K562 (cell line): ENCODE results near the gene ZNF148. TPM values are rescaled to one million over a fixed set of nuclear protein-coding genes. Genes with fewer than 3 reads are reported as not detected.

Experiments used
- ATAC-seq: fragments of 200-7000 bp; cut with Tn5 transposase; 3 replicates; pipeline ENCODE4 v1.9.1; 2020; ENCODE audit warnings: moderate library complexity
- BruUV-seq: library from RNA; stranded (reverse); fragments of 400-500 nt; replicated peaks from 2 replicates; lab custom pipeline; 2021; lab: Mats Ljungman, UMichigan
- CTCF ChIA-PET: fragments of 300-600 bp; formaldehyde crosslinking; extraction: SDS; loops from one replicate; lab custom pipeline; 2021; ENCODE audit warnings: low intra/inter-chr PET ratio; lab: Yijun Ruan, JAX
- POLR2A ChIA-PET: fragments of 300-600, 350-650 bp; sonication (Branson Sonifier 250); formaldehyde crosslinking; extraction: SDS; loops from one replicate; lab custom pipeline; 2021; ENCODE audit warnings: antibody characterized with exemption, inconsistent platforms; lab: Yijun Ruan, JAX
- DNase-seq, 4 experiments: peaks; one replicate each; pipeline versions ENCODE4 v3.0.0 to v3.0.0-alpha.2; 2011 to 2018; ENCODE audit warnings: low spot score in 3 of 4, mixed read lengths in 3 of 4; ENCODE audit errors: extremely low read depth in 1 of 4
- FAIRE-seq: peaks from 2 replicates; lab custom pipeline; 2011; peaks lifted over from hg19 to GRCh38; lab: Jason Lieb, UNC
- H2AFZ ChIP-seq: 2 replicates; pipeline ENCODE4 v1.6.0; 2011; ENCODE audit warnings: low read depth, low read length, control low read depth, inconsistent platforms
- H3K27ac ChIP-seq: fragments of 200-600 bp; 3 replicates; pipeline ENCODE4 v1.8.0; 2011; ENCODE audit warnings: low read depth, mild to moderate bottlenecking, control low read depth, inconsistent platforms, low read length, moderate library complexity, mixed read lengths; ENCODE audit errors: extremely low read depth
- H3K27me3 ChIP-seq, 2 experiments: fragments of 300-600 bp in 1 of 2; 2 replicates in 1 of 2; 3 replicates in 1 of 2; pipeline versions ENCODE4 v1.6.0 to v1.8.0; 2011; ENCODE audit warnings: inconsistent platforms in 2 of 2, low read length in 2 of 2, mild to moderate bottlenecking in 1 of 2, mixed read lengths in 1 of 2, moderate library complexity in 1 of 2; ENCODE audit not compliant: control insufficient read depth in 2 of 2, insufficient read depth in 2 of 2
- H3K36me3 ChIP-seq: fragments of 300-600 bp; 3 replicates; pipeline ENCODE4 v1.8.0; 2011; ENCODE audit warnings: mild to moderate bottlenecking, low read length, inconsistent platforms; ENCODE audit not compliant: control insufficient read depth, insufficient read depth
- H3K4me1 ChIP-seq, 2 experiments: fragments of 200-600 bp in 1 of 2; replicated peaks in 1 of 2; 2 replicates in 1 of 2; 3 replicates in 1 of 2; pipeline versions ENCODE4 v1.5.1 to v1.8.0; 2011; ENCODE audit warnings: inconsistent platforms in 2 of 2, low read length in 2 of 2, mild to moderate bottlenecking in 1 of 2, mixed read lengths in 1 of 2, moderate library complexity in 1 of 2; ENCODE audit not compliant: control insufficient read depth in 2 of 2, insufficient read depth in 2 of 2
- H3K4me2 ChIP-seq: 2 replicates; pipeline ENCODE4 v1.6.1; 2011; ENCODE audit warnings: low read length, control low read depth, inconsistent platforms, mixed read lengths; ENCODE audit not compliant: insufficient read depth
- H3K4me3 ChIP-seq: fragments of 200-600 bp; sonication (generic), shearing (Covaris generic); 2 replicates; pipeline ENCODE4 v1.5.1; 2016; ENCODE audit warnings: control low read depth, inconsistent platforms
- H3K79me2 ChIP-seq: fragments of 200-600 bp; 3 replicates; pipeline ENCODE4 v1.8.0; 2011; ENCODE audit warnings: low read length, inconsistent platforms; ENCODE audit not compliant: control insufficient read depth, insufficient read depth
- H3K9ac ChIP-seq, 2 experiments: 2 replicates each; pipeline versions ENCODE4 v1.6.0 to v1.6.1; 2011; ENCODE audit warnings: low read depth in 2 of 2, low read length in 2 of 2, control low read depth in 1 of 2, inconsistent platforms in 1 of 2, mild to moderate bottlenecking in 1 of 2, mixed read lengths in 1 of 2; ENCODE audit not compliant: insufficient read depth in 1 of 2
- H3K9me1 ChIP-seq: one replicate; pipeline ENCODE4 v1.6.0; 2011; ENCODE audit warnings: inconsistent platforms, mild to moderate bottlenecking, low read length, moderate library complexity; ENCODE audit not compliant: control insufficient read depth, insufficient read depth
- H3K9me3 ChIP-seq: replicated peaks from 2 replicates; pipeline ENCODE4 v1.5.1; 2011; ENCODE audit warnings: low read depth, low read length, inconsistent platforms; ENCODE audit not compliant: control insufficient read depth, insufficient read depth
- H4K20me1 ChIP-seq: replicated peaks from 2 replicates; pipeline ENCODE4 v1.6.1; 2011; ENCODE audit warnings: low read length, inconsistent platforms, mixed read lengths; ENCODE audit not compliant: control insufficient read depth, insufficient read depth
- CHD1 ChIP-seq: fragments of 200-600 bp; sonication (generic); IDR thresholded peaks from one replicate; pipeline ENCODE4 v1.6.1; 2012; ENCODE audit warnings: mild to moderate bottlenecking, moderate library complexity, low read length, inconsistent platforms
- FOXJ2 ChIP-seq: fragments of 200-800 bp; sonication (Bioruptor generic); IDR thresholded peaks from 2 replicates; pipeline ENCODE4 v1.6.1; 2016; ENCODE audit warnings: missing genetic modification characterization, missing compliant biosample characterization
- GABPB1 ChIP-seq: sonication (generic); formaldehyde crosslinking; IDR thresholded peaks from 2 replicates; pipeline ENCODE4 v1.8.0; 2022; ENCODE audit warnings: mild to moderate bottlenecking, missing genetic modification reagents
- MCM5 ChIP-seq: fragments of 450-650 bp; IDR thresholded peaks from 2 replicates; pipeline ENCODE4 v1.6.1; 2016; ENCODE audit warnings: low read depth
- PHB2 ChIP-seq: fragments of 450-650 bp; IDR thresholded peaks from 2 replicates; pipeline ENCODE4 v1.6.1; 2017; ENCODE audit warnings: low read depth
- RBM22 ChIP-seq: fragments of 200-400 bp; formaldehyde crosslinking; IDR thresholded peaks from 2 replicates; pipeline ENCODE4 v1.6.1; 2018; ENCODE audit warnings: low read length, low read depth; ENCODE audit not compliant: poor library complexity, severe bottlenecking
- WGBS: fragments of 100-300 bp; shearing (Covaris generic); methylation state at CpG from one replicate; pipeline ENCODE4 v1.1.6; 2016; ENCODE audit warnings: low coverage, mixed read lengths; ENCODE audit not compliant: insufficient coverage; ENCODE audit errors: missing lambda C conversion rate; 5-methylcytosine and 5-hydroxymethylcytosine counted together
- in situ Hi-C: fragments of 300-500 bp; cut with MboI; formaldehyde crosslinking; loops from 4 replicates; pipeline ENCODE4 v1.15.0; 2018; ENCODE audit warnings: inconsistent platforms, mixed read lengths
- intact Hi-C: fragments of 100-400 bp; cut with micrococcal nuclease; formaldehyde crosslinking; loops from 2 replicates; pipeline ENCODE4 v1.14.2; 2022
- polyA plus RNA-seq, 8 experiments: library from polyadenylated mRNA; depleted of rRNA in 4 of 8; stranded (reverse) in 5 of 8; unstranded in 3 of 8; fragments of >200 nt; fragmentation: Nextera tagmentation in 2 of 8; fragmentation: Illumina TruSeq in 1 of 8; extraction: Ambion mirVana in 2 of 8; extraction: Trizol in 1 of 8; gene quantifications; 2 replicates each; pipeline versions ENCODE4 v1.2.1 to v1.2.3, GENCODE V29; 2011 to 2014; ENCODE audit warnings: inconsistent platforms in 1 of 8, missing spikeins in 1 of 8
- total RNA-seq, 7 experiments: library from RNA; depleted of rRNA in 6 of 7; stranded (reverse); fragments of >200 nt in 6 of 7; fragmentation: Illumina TruSeq in 2 of 7; extraction: Trizol in 2 of 7; gene quantifications; 2 replicates each; pipeline versions ENCODE4 v1.2.1 to v1.2.3, GENCODE V29; 2011 to 2021; ENCODE audit warnings: low replicate concordance in 1 of 7
- TF ChIP-seq, protein P1 (sequence below), 2 experiments: IDR thresholded peaks in 1 of 2; conservative IDR thresholded peaks in 1 of 2; 2 replicates each; pipeline ENCODE4 v1.6.1; 2016; ENCODE audit warnings: low read depth in 2 of 2, mild to moderate bottlenecking in 1 of 2, missing compliant biosample characterization in 1 of 2, missing genetic modification characterization in 1 of 2, moderate library complexity in 1 of 2
- TF ChIP-seq, protein P2 (sequence below), 2 experiments: fragments of 450-650 bp in 1 of 2; sonication (generic) in 1 of 2; formaldehyde crosslinking in 1 of 2; IDR thresholded peaks in 1 of 2; conservative IDR thresholded peaks in 1 of 2; 2 replicates each; pipeline versions ENCODE4 v1.6.1 to v1.8.1; 2016 to 2023; ENCODE audit warnings: mild to moderate bottlenecking in 2 of 2, moderate library complexity in 2 of 2, inconsistent platforms in 1 of 2, missing genetic modification reagents in 1 of 2

The ZNF148 gene
- total and polyA plus RNA-seq, 9 of the 15 experiments (the other 6 are each of a cell fraction or from before 2014, with no cell fraction given): 2.7 to 15.1 (median 8.3) TPM

DNA sequence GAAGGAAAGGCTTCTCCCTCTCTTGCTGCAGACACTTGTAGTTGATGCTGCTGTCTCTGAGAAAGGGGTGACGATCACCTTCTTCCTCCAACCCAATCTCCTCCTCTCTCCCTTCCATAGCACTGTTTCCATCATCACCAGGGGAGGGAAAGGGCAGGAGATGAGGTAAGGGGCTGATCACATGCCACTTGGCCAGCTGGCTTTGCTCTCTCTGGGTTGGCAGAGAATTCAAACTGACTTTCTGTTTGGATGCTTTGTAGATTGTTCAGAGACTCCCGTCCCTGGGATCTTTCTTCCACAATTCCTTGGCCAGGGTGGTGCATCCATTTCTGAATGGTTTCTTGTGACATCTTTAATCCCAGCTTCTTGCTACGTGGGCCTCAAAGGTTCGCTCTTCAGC lies 43.2 kb upstream of the ZNF148 start:
- H3K36me3 ChIP-seq: no peaks in the 10 kb centered on the region
- no peaks in the 10 kb centered on the region; the same call in 1 of the 2 replicates for H3K9me3 ChIP-seq
- no peaks in the 10 kb centered on the region for H3K79me2 ChIP-seq
- no peak overlapping the region for H3K4me3 ChIP-seq
- CTCF ChIA-PET: no interaction called here
- POLR2A ChIA-PET: no interaction called here
- intact Hi-C loops (no loop called here), in situ Hi-C loops (no loop called here)
- H3K27ac ChIP-seq: no peak overlapping the region
- no peaks in the 10 kb centered on the region for H4K20me1 ChIP-seq
- ATAC-seq (no peak), DNase-seq (no peak), FAIRE-seq (no peak)
- H3K27me3 ChIP-seq: no peaks in the 10 kb centered on the region
- H3K9ac ChIP-seq: no peak overlapping the region
- H3K9me1 ChIP-seq: no peaks in the 10 kb centered on the region
- H3K4me1 ChIP-seq: no peaks in the 10 kb centered on the region
- 21% methylated on average over 2 of the region's 4 CpGs for WGBS
- no TSS peak for BruUV-seq
- no peak overlapping the region for H3K4me2 ChIP-seq
- H2AFZ ChIP-seq: no peak overlapping the region
- TF ChIP-seq GABPB1 (CRISPR knock-in tag): no peak
- no peak for TF ChIP-seq FOXJ2 (tag)
- TF ChIP-seq CHD1: no peak
- no peak for TF ChIP-seq PHB2

DNA sequence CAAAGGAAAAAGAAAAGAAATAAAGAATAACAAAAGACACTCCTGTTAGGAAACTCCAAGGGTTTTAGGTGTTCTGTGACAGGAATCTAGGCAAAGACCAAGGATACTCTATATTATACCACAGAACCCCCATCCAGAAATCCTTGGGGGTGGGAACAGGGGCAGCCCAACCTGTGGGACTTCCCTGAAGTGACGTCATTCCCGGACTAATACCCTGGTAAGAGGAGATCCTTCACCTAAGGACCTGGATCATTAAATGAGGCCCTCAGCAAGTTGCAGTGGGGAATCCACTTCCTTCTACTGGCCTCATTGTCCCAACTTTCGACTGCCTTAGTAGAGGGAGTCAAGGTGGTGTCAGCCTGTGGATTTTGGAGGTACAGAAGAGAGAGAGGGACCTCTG lies 41.1 kb upstream of the ZNF148 start:
- ATAC-seq (no peak), FAIRE-seq (no peak), DNase-seq (no peak)
- Histone ChIP-seq H3K4me2 (no peak overlapping the region), H3K79me2 (no peaks in the 10 kb centered on the region), H3K27me3 (no peaks in the 10 kb centered on the region), H3K9me1 (no peaks in the 10 kb centered on the region), H3K27ac (no peak overlapping the region), H3K4me1 (no peaks in the 10 kb centered on the region), H3K9ac (no peak overlapping the region), H3K4me3 (no peak overlapping the region), H4K20me1 (no peaks in the 10 kb centered on the region), H2AFZ (no peak overlapping the region), H3K9me3 (no peaks in the 10 kb centered on the region; the same call in 1 of the 2 replicates), H3K36me3 (no peaks in the 10 kb centered on the region)
- in situ Hi-C loops (no loop called here), intact Hi-C loops (no loop called here)
- CTCF ChIA-PET: no interaction called here
- WGBS: 15% methylated on average over 3 of the region's 3 CpGs
- no TSS peak for BruUV-seq
- POLR2A ChIA-PET: no interaction called here
- TF ChIP-seq RBM22 (no peak), MCM5 (no peak)
- TF ChIP-seq, protein P1, sequence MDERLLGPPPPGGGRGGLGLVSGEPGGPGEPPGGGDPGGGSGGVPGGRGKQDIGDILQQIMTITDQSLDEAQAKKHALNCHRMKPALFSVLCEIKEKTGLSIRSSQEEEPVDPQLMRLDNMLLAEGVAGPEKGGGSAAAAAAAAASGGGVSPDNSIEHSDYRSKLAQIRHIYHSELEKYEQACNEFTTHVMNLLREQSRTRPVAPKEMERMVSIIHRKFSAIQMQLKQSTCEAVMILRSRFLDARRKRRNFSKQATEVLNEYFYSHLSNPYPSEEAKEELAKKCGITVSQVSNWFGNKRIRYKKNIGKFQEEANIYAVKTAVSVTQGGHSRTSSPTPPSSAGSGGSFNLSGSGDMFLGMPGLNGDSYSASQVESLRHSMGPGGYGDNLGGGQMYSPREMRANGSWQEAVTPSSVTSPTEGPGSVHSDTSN (CRISPR knock-in tag; IDR thresholded peaks at IDR 0.05; ENCODE audit: low read depth): no peak
- TF ChIP-seq, protein P1 (tag; conservative IDR thresholded peaks at IDR 0.05; ENCODE audit: low read depth): no peak
- TF ChIP-seq, protein P2, sequence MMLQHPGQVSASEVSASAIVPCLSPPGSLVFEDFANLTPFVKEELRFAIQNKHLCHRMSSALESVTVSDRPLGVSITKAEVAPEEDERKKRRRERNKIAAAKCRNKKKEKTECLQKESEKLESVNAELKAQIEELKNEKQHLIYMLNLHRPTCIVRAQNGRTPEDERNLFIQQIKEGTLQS (IDR thresholded peaks at IDR 0.05): peak; percentile 33; the same call in 1 of the 2 replicates
- TF ChIP-seq, protein P2 (CRISPR knock-in tag; conservative IDR thresholded peaks at IDR 0.05): no peak
